Choroid plexus epithelial cell (primary cell): Measurements from ENCODE around the gene OLFM3.

Source experiments
- DNase-seq: peaks from one replicate; pipeline ENCODE4 v3.0.0-alpha.2; 2010; ENCODE audit warnings: low read depth
- H3K4me3 ChIP-seq: 2 replicates; pipeline ENCODE4 v1.5.1; 2011; ENCODE audit warnings: low read depth, mild to moderate bottlenecking, control low read depth, low read length, moderate library complexity
- TF ChIP-seq, protein P1 (sequence below): conservative IDR thresholded peaks from 2 replicates; pipeline ENCODE4 v1.5.1; 2011; ENCODE audit warnings: low read depth, mild to moderate bottlenecking, control low read depth, inconsistent platforms, low read length, moderate library complexity

The OLFM3 gene

DNA sequence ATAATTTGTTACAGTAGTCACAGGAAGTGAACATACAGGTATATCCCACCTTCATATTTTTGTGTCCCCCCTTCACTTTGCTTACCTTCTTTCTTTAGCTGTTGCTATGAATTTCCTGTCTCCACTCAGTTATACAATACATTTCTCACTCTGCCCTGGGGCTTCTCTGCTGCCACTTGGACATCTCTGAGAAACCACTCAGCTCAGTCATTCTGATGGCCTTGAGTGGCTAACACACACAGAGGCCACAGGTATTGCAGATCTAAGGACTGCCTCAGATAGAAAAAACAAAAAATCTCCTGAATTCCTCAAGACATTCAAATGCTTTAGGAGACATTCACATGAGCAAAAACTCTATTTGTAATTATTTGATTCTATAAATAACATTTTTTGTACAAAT is 87.7 kb downstream of the OLFM3 start:
- TF ChIP-seq, protein P1, sequence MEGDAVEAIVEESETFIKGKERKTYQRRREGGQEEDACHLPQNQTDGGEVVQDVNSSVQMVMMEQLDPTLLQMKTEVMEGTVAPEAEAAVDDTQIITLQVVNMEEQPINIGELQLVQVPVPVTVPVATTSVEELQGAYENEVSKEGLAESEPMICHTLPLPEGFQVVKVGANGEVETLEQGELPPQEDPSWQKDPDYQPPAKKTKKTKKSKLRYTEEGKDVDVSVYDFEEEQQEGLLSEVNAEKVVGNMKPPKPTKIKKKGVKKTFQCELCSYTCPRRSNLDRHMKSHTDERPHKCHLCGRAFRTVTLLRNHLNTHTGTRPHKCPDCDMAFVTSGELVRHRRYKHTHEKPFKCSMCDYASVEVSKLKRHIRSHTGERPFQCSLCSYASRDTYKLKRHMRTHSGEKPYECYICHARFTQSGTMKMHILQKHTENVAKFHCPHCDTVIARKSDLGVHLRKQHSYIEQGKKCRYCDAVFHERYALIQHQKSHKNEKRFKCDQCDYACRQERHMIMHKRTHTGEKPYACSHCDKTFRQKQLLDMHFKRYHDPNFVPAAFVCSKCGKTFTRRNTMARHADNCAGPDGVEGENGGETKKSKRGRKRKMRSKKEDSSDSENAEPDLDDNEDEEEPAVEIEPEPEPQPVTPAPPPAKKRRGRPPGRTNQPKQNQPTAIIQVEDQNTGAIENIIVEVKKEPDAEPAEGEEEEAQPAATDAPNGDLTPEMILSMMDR: no peak
- no peak for DNase-seq
- no peak overlapping the region for H3K4me3 ChIP-seq

DNA sequence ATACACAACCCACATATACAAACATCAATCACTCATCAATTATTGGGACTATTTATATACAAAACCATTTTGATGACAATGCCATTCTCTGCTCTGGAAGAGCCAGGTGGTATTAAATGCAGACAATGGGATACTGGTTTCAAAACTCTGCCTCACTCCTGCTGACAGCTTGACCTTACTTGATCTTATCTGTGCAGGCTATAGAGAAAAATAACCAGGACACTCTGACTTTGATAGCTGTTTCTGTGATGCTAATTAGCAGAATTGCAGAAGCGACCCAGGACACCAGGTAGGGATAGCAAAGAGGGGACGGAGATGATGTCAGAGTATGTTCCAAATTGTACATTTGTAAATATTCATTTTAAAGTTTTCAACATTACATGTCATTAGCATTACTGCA is 89.5 kb downstream of the OLFM3 start:
- no peak overlapping the region for H3K4me3 ChIP-seq
- TF ChIP-seq, protein P1: no peak
- DNase-seq: no peak

DNA sequence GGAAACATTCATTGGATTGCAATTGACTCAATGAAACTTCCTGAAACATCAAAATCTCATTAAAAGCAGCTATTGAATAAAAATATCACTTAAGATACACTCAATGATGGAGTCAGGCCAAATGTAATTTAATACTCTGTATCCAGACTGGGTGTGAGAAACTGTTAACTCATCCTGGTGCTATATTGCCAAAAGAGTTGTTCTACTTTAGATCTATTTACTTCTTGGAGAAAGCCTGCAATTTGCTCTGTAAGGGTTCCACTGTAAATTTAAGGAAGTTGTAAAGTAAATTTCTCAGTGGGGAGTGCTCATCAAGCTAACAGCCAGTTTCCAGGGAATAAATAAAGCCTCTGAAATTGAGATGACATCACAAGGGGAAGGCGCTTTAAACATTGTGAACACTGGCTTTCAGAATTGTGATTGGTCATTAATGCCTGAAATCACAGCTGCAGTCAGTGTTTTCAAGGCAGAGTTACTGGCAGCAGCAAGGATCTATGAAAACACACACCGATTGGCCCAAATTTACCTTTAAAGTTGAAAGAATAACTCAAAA is 91.4 kb downstream of the OLFM3 start:
- DNase-seq: no peak
- TF ChIP-seq, protein P1: no peak
- no peak overlapping the region for H3K4me3 ChIP-seq

DNA sequence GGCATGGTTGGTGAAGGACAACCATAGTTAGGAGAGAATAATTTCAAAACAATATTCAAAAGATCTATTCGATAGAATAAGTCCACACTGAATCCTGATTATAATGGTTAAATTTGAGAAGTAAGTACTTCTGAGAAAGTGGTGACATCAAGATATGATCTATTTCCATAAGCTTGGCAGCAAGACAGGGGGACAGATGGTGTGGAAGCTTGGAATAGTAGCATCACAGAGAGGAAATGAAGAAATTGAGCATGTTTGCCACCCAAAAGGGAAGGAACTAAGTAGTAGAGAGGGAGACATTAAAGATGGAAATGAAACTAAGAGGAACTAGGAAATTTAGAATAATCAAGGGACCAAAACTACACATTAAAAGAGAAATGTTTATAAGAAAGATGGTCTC is 94.5 kb downstream of the OLFM3 start:
- DNase-seq: no peak
- no peak overlapping the region for H3K4me3 ChIP-seq
- TF ChIP-seq, protein P1: no peak

DNA sequence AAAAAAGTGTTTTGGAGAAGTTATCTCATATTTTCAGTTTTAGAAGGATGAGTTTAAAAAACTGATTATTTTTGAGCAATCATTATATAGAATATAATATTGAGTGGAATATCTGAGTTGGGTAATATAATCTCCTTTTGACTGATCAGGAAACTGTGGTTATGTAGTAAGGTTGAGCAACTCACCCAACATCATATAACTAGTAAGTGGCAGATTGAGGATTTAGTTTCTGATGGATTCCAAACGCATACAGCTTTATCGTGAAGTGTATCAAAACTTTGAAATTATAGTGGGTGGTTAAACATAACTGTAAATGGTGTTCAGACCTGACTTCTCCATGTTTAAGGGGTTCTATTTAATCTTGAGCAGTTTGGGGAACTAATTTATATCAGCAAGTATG is 98.6 kb downstream of the OLFM3 start:
- TF ChIP-seq, protein P1: no peak
- H3K4me3 ChIP-seq: no peak overlapping the region
- DNase-seq: no peak

DNA sequence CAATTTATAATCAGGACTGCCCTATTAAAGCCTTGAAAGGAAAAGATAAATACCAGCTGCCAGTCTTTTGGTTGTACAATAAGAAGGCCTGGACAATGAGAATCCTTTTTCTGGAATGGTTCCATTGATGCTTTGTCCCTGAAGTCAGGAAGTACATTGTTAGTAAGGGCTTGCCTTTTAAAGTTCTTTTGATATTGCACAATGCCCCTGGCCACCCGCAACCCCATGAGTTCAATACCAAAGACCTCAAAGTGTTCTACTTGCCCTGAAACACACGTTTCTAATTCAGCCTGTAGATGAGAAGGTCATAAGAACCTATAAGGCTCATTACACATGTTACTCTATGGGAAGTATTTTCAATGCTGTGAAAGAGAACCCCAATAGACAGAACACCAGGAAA is 112.1 kb downstream of the OLFM3 start:
- H3K4me3 ChIP-seq: no peak overlapping the region
- no peak for DNase-seq
- TF ChIP-seq, protein P1: no peak

DNA sequence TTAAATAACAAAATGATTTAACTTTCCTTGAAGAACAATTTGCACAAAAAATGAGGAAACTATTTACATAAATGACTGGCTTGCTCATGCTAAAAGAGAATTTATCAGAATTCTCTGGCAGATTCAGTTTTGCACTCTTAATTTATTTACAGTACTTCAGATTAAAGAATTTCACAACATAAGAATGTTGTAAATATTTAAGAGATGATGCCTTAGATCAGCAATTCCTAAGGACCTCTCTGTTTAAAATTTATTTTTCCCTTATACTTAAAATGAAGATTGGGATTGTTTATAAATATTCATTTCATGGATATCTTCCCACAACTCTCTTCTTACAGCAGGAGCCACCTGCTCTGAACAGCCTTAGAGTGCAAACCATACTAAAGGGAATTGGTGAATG is 120.8 kb downstream of the OLFM3 start:
- no peak for DNase-seq
- no peak overlapping the region for H3K4me3 ChIP-seq
- TF ChIP-seq, protein P1: no peak
